ENCODE results near the gene RRAGA.

Gene RRAGA

GRCh38 chr9:19032406-19032805, 16.8 kb upstream of the RRAGA start:
- Mint-ChIP-seq H3K4me3 (no peak overlapping the region), H3K36me3 (ENCODE audit: low read depth) (peaks cover 7% of the 10 kb centered on the region), H3K4me1 (peaks cover 14% of the 10 kb centered on the region), H3K27ac (no peak overlapping the region), H3K9me3 (peaks cover 10% of the 10 kb centered on the region), H3K27me3 (ENCODE audit: low read depth) (peaks cover 9% of the 10 kb centered on the region)
- TF ChIP-seq CTCF (IDR thresholded peaks at IDR 0.05; ENCODE audit: unreplicated experiment in 3 of 3), result no peak

DNA sequence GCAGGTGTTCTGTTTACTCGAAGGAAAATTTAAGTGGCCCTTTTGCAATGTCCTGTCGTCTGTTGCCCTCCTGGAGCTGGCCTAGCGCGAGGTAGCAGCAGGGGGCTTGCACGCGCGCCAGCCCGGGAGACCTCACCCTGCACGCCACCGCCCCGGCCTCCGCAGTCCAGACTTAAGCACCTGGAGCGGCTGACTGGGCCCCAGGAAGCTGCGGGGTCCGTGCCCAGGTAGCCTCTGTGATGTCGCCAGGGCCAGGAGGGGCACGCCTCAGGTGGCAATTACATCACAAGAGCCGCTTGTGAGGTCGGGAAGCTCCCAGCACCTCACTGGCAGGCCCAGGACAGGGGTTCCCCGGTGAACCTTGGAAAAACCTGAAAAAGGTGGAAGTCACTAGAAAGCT, 16.2 kb upstream of the RRAGA start, which contains the start of gene SAXO1:
Gene SAXO1 (minus strand): TSS at position 195 of the 400 bp plus-strand sequence. CDS start 301 bp downstream, outside the sequence.
- peaks cover 14% of the 10 kb centered on the region for H3K9me3 Mint-ChIP-seq
- peaks cover 7% of the 10 kb centered on the region for H3K36me3 Mint-ChIP-seq (ENCODE audit: low read depth)
- peaks cover 9% of the 10 kb centered on the region for H3K27me3 Mint-ChIP-seq (ENCODE audit: low read depth)
- no peak for TF ChIP-seq CTCF (IDR thresholded peaks at IDR 0.05; ENCODE audit: unreplicated experiment in 3 of 3)
- H3K4me3 Mint-ChIP-seq, result no peak within 1 kb of the TSS
- peaks cover 14% of the 10 kb centered on the region for H3K4me1 Mint-ChIP-seq
- H3K27ac Mint-ChIP-seq, result no peak within 1 kb of the TSS

- no peak overlapping the region for H3K27ac Mint-ChIP-seq
- peaks cover 7% of the 10 kb centered on the region for H3K36me3 Mint-ChIP-seq (ENCODE audit: low read depth)
- TF ChIP-seq CTCF (IDR thresholded peaks at IDR 0.05; ENCODE audit: unreplicated experiment in 3 of 3), result no peak
- peaks cover 14% of the 10 kb centered on the region for H3K9me3 Mint-ChIP-seq
- no peaks in the 10 kb centered on the region for H3K4me1 Mint-ChIP-seq
- no peak overlapping the region for H3K4me3 Mint-ChIP-seq
- peaks cover 5% of the 10 kb centered on the region for H3K27me3 Mint-ChIP-seq (ENCODE audit: low read depth)
Measured at GRCh38 chr9:19036611-19037010, 12.6 kb upstream of the RRAGA start.

GRCh38 chr9:19049917-19050636, 850 bp downstream of the RRAGA start:
- H3K27ac Mint-ChIP-seq, result peak overlapping the region; percentile 95 to 100 (median 99)
- TF ChIP-seq CTCF (IDR thresholded peaks at IDR 0.05; ENCODE audit: unreplicated experiment in 3 of 3), result no peak
- peaks cover 39% of the 10 kb centered on the region for H3K4me1 Mint-ChIP-seq
- H3K27me3 Mint-ChIP-seq (ENCODE audit: low read depth), result no peaks in the 10 kb centered on the region
- H3K36me3 Mint-ChIP-seq (ENCODE audit: low read depth), result peaks cover 3% of the 10 kb centered on the region
- no peaks in the 10 kb centered on the region for H3K9me3 Mint-ChIP-seq
- peak overlapping the region; percentile 94 to 99 (median 96) for H3K4me3 Mint-ChIP-seq

DNA sequence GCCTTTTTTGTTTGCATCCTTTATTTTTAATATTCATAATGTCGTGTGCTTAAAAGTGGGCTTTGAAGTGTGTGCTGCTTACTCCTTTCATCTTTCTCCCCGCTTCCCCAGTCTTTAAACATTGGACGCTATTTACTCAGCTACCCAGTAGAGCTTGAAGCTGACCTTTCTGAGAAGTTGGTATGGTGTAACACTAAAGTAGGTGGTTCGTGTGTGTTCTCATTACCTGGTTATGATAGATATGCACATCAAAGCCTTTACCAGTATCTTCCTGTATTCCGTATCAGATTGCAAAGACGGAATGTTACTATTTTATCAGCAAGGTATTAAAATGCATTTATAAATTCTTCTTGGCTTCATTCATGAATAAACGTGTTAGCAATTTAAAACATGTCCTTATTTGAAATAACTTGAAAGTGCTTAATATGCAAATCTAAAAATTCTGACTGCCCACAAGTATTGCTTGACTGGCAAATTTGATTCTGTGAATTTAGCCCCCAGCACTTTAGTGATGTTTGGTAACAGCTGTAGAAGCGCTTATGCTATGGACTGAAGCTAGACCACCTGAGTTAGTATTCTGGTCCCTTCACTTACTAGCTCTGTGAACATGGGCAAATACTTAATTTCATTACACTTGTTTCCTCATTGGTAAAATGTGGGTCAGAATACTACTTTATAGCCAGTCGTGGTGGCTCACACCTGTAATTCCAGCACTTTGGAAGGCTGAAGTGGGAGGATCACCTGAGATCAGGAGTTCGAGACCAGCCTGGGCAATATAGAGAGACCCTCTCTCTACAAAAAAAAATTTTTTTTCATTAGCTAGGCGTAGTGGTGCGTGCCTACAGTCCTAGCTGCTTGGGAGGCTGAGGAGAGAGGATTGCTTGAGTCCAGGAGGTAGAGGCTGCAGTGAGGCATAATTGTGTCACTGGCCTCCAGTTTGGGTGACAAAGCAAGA, 1.7 kb downstream of the RRAGA start:
- H3K9me3 Mint-ChIP-seq, result no peaks in the 10 kb centered on the region
- no peaks in the 10 kb centered on the region for H3K27me3 Mint-ChIP-seq (ENCODE audit: low read depth)
- peak overlapping the region; percentile 95 to 100 (median 99) for H3K27ac Mint-ChIP-seq
- H3K4me3 Mint-ChIP-seq, result peak overlapping the region; percentile 94 to 99 (median 96)
- peaks cover 7% of the 10 kb centered on the region for H3K36me3 Mint-ChIP-seq (ENCODE audit: low read depth)
- TF ChIP-seq CTCF (IDR thresholded peaks at IDR 0.05; ENCODE audit: unreplicated experiment in 3 of 3), result no peak
- peaks cover 39% of the 10 kb centered on the region for H3K4me1 Mint-ChIP-seq

All from nephron (organoid).